GM18526 (cell line): ENCODE measurements around the gene ANXA8L1.
"Not testable (repeated sequence)": the region's sequence is repeated elsewhere in the genome, so short reads cannot be mapped to it uniquely, and the experiment has no call there.

ENCODE experiments used
- POLR2A ChIP-seq: IDR thresholded peaks from 3 replicates; pipeline ENCODE4 v1.6.1; 2011; ENCODE audit not compliant: insufficient read length; ENCODE audit errors: extremely low read depth

Gene ANXA8L1, protein sequence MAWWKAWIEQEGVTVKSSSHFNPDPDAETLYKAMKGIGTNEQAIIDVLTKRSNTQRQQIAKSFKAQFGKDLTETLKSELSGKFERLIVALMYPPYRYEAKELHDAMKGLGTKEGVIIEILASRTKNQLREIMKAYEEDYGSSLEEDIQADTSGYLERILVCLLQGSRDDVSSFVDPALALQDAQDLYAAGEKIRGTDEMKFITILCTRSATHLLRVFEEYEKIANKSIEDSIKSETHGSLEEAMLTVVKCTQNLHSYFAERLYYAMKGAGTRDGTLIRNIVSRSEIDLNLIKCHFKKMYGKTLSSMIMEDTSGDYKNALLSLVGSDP

DNA sequence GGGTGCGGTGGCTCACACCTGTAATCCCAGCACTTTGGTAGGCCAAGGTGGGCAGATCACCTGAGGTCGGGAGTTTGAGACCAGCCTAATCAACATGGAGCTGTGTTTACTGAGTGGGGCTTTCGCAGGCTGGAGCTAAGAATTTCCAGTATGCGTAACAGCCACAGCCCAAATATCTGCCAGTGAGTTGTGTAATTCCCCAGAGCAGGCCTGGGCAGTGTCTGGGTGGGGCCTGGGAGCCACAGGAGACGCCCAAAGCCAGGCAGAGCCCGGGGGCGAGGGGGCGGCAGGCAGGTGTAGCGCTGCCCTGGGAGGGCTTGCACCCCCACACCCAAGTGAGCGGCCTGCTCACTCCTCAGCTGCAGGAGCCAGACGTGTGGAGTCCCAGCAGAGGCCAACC lies at the start of gene ANXA8L1:
Gene ANXA8L1 (plus strand): TSS at position 371 of the 400 bp plus-strand sequence. CDS start 76 bp downstream, outside the sequence.
- TF ChIP-seq POLR2A: not testable (repeated sequence)

DNA sequence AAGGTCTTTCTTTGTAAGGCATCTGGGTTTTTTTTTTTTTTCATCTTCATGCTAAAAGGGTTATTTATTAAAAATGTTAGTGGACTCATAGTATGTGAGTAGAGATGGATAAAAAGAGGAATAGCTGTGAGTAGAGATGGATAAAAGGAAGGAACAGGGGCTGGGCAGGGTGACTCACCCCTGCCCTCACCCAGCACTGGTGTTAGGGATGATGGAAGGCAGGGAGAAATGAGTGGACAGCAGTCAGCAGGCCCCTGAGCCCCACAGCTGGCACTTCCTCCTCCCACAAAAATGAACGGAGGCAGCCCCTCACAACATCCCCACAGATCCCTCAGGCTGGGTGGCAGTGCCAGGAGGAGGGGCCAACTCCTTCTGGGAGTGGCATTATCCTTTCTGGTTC lies 49.5 kb upstream of the ANXA8L1 start:
- TF ChIP-seq POLR2A: no peak

DNA sequence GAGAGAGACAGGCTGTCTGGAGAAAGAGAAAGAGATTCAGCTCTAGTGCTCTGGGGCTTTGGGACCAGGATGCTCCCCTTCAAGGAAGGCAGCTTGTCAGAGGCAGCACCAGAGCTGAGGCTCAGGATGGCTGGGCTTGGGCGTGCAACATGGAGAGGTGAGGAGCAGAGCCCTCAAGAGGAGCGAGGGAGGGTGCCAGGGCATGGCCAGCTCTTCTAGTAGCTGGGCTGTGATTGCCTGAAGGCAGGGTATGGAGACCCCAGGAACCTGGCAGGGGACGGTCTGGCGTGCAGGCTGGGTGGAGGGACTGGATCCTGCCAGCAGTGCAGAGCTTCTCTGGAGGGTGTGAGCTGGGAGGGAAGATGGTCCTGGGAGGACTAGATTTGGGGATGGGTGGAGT lies 48.6 kb upstream of the ANXA8L1 start:
- no peak for TF ChIP-seq POLR2A

DNA sequence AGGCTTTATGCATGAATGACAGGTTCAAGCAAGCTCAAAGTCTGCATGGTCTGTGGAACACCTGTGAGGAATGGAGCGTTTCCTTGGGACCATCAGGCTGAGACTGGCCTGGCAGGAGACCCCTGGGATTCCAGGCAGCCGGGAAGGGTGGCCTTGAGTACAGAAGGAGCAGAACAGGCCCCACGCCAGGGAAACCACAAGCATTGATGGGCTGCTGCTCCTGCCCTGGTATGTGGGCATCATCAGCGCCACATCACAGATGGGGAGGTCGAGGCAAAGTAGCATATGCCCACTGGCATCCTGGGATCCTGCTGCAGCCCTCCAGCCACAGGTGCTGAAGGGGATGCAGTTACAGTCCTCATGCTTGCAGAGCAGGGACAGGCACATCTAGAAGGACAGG lies 47.9 kb upstream of the ANXA8L1 start:
- no peak for TF ChIP-seq POLR2A

DNA sequence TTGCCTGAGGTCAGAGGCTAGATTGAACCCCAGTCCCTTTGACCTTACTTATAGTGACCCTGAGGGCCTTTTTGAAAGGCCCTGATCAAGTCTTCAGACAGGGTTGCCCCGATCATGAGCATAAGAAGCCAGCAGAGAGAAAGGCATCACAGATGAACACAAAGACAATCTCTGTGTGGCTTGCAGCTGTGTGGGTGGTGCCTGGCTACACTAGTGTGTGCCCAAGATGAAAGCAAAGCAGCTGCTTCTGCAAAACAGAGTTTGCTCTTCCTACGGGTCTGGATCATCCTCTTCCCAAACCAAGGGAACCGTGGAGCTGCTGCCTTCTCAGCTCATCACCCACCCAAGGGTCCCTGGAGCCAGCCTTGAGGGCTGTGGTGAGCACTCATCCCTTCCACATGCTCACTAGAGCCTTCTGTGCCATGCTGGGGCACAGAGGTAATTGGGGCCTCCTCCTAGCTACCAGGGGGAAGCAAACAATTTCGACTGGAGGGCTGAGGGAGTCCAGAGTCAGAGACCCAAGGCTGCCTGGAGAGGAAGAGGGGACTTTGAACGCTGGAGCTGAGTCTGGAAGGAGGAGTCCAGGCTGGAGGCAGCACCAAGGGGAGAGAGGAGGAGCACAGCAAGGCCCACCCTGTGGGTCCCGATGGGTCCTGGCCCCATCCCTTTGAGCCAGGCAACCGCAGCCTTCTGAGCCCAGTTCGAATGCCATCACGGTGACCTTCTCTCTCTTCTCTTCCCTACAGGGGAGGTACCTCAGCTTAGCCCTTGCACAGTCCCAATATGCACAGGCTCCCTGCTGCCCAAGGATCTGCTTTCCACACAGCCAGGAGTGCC lies 46.5 kb upstream of the ANXA8L1 start:
- no peak for TF ChIP-seq POLR2A

DNA sequence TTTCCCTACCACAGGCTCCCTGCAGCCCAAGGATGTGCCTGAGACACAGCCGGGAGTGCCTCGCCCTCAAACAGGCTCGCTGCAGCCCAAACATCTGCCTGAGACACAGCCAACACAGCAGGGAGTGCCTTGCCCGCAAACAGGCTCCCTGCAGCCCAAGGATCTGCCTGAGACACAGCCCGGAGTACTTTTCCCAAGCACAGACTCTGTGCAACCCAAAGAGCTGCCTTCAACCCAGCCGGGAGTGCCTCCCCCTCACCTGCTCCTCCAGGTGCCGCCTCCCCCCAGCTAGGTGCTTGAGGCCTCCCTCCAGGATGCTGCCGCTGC lies 45.9 kb upstream of the ANXA8L1 start:
- TF ChIP-seq POLR2A: no peak

DNA sequence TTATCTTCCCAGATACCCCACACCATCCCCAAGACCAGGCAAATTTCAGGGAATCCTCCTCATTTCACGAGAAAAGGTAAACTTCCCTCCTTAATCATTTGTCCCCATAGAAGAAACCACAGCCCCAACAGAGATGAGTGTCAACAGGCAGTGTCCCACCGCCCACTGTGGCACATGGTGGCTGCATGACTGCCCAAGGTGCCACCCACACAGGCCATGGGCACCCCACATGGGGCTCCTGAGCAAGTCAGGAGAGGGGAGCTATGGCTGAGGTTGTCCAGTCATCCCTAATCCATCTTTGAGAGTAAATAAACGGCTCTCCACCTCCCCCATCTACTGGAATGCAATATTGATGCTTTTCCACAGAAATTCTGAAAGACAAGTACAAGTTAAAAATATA lies 44.7 kb upstream of the ANXA8L1 start:
- TF ChIP-seq POLR2A: no peak
